Peyer's patch (tissue), 4 donors: ENCODE data around the gene GALNT9. TPM values are rescaled to one million over a fixed set of nuclear protein-coding genes. Genes with fewer than 3 reads are reported as not detected.
"Not testable (repeated sequence)": the region's sequence is repeated elsewhere in the genome, so short reads cannot be mapped to it uniquely, and the experiment has no call there.

Source experiments
- DNase-seq, 3 donors: peaks; one replicate each; pipeline ENCODE4 v3.0.0-alpha.2; 2017 to 2019
- H3K27ac ChIP-seq, 4 donors: fragments of 200-600 bp; sonication (generic); one replicate each; pipeline ENCODE4 v1.5.1; 2016 to 2019
- H3K27me3 ChIP-seq, 2 donors: fragments of 200-600 bp; sonication (generic); one replicate each; pipeline ENCODE4 v1.5.1; 2019
- H3K36me3 ChIP-seq, 3 donors: fragments of 200-600 bp; sonication (generic); one replicate each; pipeline ENCODE4 v1.5.1; 2016 to 2019
- H3K4me1 ChIP-seq, 4 donors: fragments of 200-600 bp; sonication (generic); one replicate each; pipeline ENCODE4 v1.5.1; 2016 to 2019
- H3K4me3 ChIP-seq, 4 donors: fragments of 200-600 bp; sonication (generic); 1 replicate in 3 of 4; 2 replicates in 1 of 4; pipeline ENCODE4 v1.5.1; 2016 to 2019; ENCODE audit warnings: mild to moderate bottlenecking in 1 of 4
- H3K9me3 ChIP-seq, 4 donors: fragments of 200-600 bp; sonication (generic); one replicate each; pipeline ENCODE4 v1.5.1; 2016 to 2019; ENCODE audit warnings: mild to moderate bottlenecking in 1 of 4
- CTCF ChIP-seq, 6 experiments: fragments of 450-650 bp in 4 of 6; fragments of 200-600 bp in 2 of 6; sonication (generic) in 1 of 6; IDR thresholded peaks; one replicate each; pipeline ENCODE4 v1.5.1; 2017 to 2019; ENCODE audit warnings: antibody characterized with exemption in 6 of 6, mild to moderate bottlenecking in 3 of 6, moderate library complexity in 1 of 6
- POLR2A ChIP-seq, 2 donors: fragments of 450-650 bp; IDR thresholded peaks; one replicate each; pipeline ENCODE4 v1.5.1; 2017; ENCODE audit warnings: antibody characterized with exemption in 2 of 2, mild to moderate bottlenecking in 2 of 2, moderate library complexity in 2 of 2
- total RNA-seq, 4 donors: library from RNA; depleted of rRNA; stranded (reverse); fragments of >200 nt; gene quantifications; one replicate each; pipeline ENCODE4 v1.1.0, GENCODE V29; 2016

Gene GALNT9
- total RNA-seq, 4 donors from 2014 or later = not detected

- Histone ChIP-seq H3K27me3 (no peaks in the 10 kb centered on the region), H3K9me3 (no peaks in the 10 kb centered on the region), H3K4me3 (no peak overlapping the region), H3K36me3 (no peaks in the 10 kb centered on the region), H3K27ac (no peak overlapping the region), H3K4me1 (no peaks in the 10 kb centered on the region)
- TF ChIP-seq POLR2A (IDR thresholded peaks at IDR 0.05) (no peak), CTCF (IDR thresholded peaks at IDR 0.05) (no peak)
- DNase-seq = no peak
These were observed 72.0 kb downstream of the GALNT9 start for GRCh38 chr12:132257206-132257954.

GRCh38 chr12:132256646-132257045 lies 72.7 kb downstream of the GALNT9 start:
- Histone ChIP-seq H3K4me1 (no peaks in the 10 kb centered on the region), H3K4me3 (no peak overlapping the region), H3K27ac (no peak overlapping the region), H3K36me3 (no peaks in the 10 kb centered on the region), H3K27me3 (no peaks in the 10 kb centered on the region), H3K9me3 (no peaks in the 10 kb centered on the region)
- no peak for TF ChIP-seq CTCF (IDR thresholded peaks at IDR 0.05)
- TF ChIP-seq POLR2A (IDR thresholded peaks at IDR 0.05) = no peak
- no peak for DNase-seq

- TF ChIP-seq POLR2A (IDR thresholded peaks at IDR 0.05) (no peak), CTCF (IDR thresholded peaks at IDR 0.05) (no peak)
- Histone ChIP-seq H3K27me3 (no peaks in the 10 kb centered on the region), H3K9me3 (no peaks in the 10 kb centered on the region), H3K27ac (no peak overlapping the region), H3K4me3 (no peak overlapping the region), H3K4me1 (no peaks in the 10 kb centered on the region), H3K36me3 (no peaks in the 10 kb centered on the region)
- no peak for DNase-seq
These were observed 73.7 kb downstream of the GALNT9 start for GRCh38 chr12:132255642-132256041.

DNA sequence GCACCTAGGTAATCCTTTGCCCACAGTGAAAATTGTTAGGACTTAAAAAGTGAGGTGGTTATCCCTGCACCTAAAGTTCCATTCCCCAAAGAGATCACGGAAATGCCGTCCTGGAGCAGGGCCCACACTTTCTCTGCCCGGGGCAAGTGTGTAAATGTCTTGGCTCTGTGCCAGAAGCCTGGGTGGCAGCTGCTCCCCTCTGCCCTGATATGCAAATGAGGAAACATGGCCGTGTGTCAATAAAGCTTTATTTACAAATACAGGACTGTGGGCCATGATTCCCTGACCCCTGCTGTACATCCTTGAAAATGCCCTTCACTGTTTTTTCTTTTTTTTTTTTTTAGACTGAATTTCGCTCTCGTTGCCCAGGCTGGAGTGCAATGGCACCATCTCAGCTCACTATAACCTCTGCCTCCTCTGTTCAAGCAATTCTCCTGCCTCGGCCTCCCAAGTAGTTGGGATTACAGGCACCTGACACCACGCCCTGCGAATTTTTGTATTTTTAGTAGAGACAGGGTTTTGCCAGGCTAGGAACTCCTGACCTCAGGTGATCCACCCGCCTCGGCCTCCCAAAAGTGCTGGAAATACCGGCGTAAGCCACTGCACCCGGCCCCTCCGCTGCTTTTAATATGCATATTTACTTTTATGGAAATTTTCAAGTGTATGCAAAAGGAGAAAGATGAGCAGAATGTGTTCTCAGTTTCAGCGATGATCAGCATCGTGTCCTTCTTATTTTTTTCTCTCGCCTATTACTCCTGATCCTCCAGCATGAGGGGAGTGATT lies 75.5 kb downstream of the GALNT9 start:
- Histone ChIP-seq H3K36me3 (no peaks in the 10 kb centered on the region), H3K9me3 (no peaks in the 10 kb centered on the region), H3K4me1 (no peaks in the 10 kb centered on the region), H3K4me3 (no peak overlapping the region), H3K27me3 (no peaks in the 10 kb centered on the region), H3K27ac (no peak overlapping the region)
- DNase-seq = no peak
- TF ChIP-seq POLR2A (IDR thresholded peaks at IDR 0.05) (no peak), CTCF (IDR thresholded peaks at IDR 0.05) (no peak)

GRCh38 chr12:132252981-132253380 lies 76.4 kb downstream of the GALNT9 start:
- H3K27me3 ChIP-seq, H3K27ac ChIP-seq, H3K9me3 ChIP-seq, H3K4me1 ChIP-seq, DNase-seq, H3K4me3 ChIP-seq, H3K36me3 ChIP-seq: not testable (repeated sequence)

DNA sequence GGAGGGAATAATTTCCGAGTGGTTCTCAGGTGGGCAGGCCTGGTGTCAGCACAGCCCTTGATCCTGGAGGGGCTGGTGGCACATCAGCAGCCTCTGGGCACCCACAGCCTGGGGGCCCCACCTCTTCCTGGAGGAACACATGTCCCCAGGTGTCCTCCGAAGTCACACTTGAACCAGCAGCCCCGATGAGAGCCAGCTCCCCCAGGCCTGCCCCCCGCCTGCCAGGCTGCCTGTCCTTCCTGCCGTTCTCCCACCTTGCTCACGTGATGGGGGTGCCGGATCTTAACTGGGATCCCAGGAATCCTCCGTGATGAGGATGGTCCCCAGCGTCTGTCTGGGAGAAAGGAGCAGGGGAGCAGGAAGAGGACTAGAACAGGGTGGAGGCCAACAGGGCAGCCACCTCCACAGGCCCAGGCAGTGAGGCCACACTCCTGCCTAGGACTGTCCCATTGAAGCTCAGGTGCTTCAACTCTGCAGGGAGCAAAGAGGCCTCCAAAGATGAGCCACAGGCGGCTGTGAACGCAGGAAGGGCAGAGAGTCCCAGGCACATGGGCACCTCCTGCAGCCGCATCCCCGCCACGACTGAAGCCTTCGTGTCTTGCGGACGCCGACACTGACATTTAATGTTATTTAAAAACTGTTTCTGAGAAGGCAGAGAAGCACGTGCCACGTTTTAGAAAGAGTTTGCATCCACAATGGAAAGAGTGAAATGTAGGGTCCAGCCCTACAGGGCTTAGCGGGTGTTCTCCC lies 77.5 kb downstream of the GALNT9 start:
- no peaks in the 10 kb centered on the region for H3K4me1 ChIP-seq
- H3K27ac ChIP-seq = no peak overlapping the region
- H3K27me3 ChIP-seq = no peaks in the 10 kb centered on the region
- no peaks in the 10 kb centered on the region for H3K9me3 ChIP-seq
- no peak for TF ChIP-seq CTCF (IDR thresholded peaks at IDR 0.05)
- TF ChIP-seq POLR2A (IDR thresholded peaks at IDR 0.05) = no peak
- no peaks in the 10 kb centered on the region for H3K36me3 ChIP-seq
- no peak for DNase-seq
- H3K4me3 ChIP-seq = no peak overlapping the region
